A673 (cell line): ENCODE results near the gene SERPINA5.

Experiments
- CTCF ChIP-seq: fragments of 300-800, 200-600 bp; sonication (generic); conservative IDR thresholded peaks from 2 replicates; pipeline ENCODE4 v1.5.1; 2017; ENCODE audit warnings: low read depth, mild to moderate bottlenecking, antibody characterized with exemption, low read length, moderate library complexity, mixed read lengths
- EZH2 ChIP-seq: fragments of 200-600 bp; sonication (generic); IDR thresholded peaks from 2 replicates; pipeline ENCODE4 v1.6.1; 2017; ENCODE audit warnings: borderline replicate concordance, low read depth, mild to moderate bottlenecking, mixed read lengths, antibody characterized with exemption, low read length; ENCODE audit not compliant: poor library complexity, severe bottlenecking

GRCh38 chr14:94545131-94545841, 35.9 kb upstream of the SERPINA5 start:
- TF ChIP-seq CTCF (no peak), EZH2 (no peak)
